A549 (cell line): ENCODE measurements around the gene TMED8. TPM values are rescaled to one million over a fixed set of nuclear protein-coding genes. Genes with fewer than 3 reads are reported as not detected.

Experiments
- ATAC-seq, 2 experiments: fragments of 200-7000 bp in 1 of 2; fragments of >200 bp in 1 of 2; cut with Nextera tagmentation in 1 of 2; cut with Tn5 transposase in 1 of 2; 3 replicates each; pipeline versions ENCODE4 v1.8.0 to v1.9.1; 2018 to 2020; ENCODE audit warnings: mild to moderate bottlenecking in 1 of 2, moderate library complexity in 1 of 2
- CTCF ChIA-PET: fragments of 300-600 bp; sonication (Branson Sonifier 250); formaldehyde crosslinking; extraction: SDS; loops from one replicate; lab custom pipeline; 2021; ENCODE audit warnings: antibody characterized with exemption, inconsistent platforms; lab: Yijun Ruan, JAX
- POLR2A ChIA-PET: fragments of 350-600 bp; formaldehyde crosslinking; extraction: SDS; loops from one replicate; lab custom pipeline; 2021; ENCODE audit warnings: antibody characterized with exemption, inconsistent platforms; lab: Yijun Ruan, JAX
- DNase-seq, 2 experiments: peaks; one replicate each; pipeline versions ENCODE4 v3.0.0 to v3.0.0-alpha.2; 2011 to 2016; ENCODE audit warnings: low read depth in 1 of 2, low spot score in 1 of 2
- FAIRE-seq: peaks from 2 replicates; lab custom pipeline; 2011; peaks lifted over from hg19 to GRCh38; lab: Jason Lieb, UNC
- H3K27ac ChIP-seq, 2 experiments: fragments of >200 bp; sonication (Bioruptor Twin); formaldehyde crosslinking; 3 replicates each; pipeline ENCODE4 v1.5.1; 2016 to 2017
- H3K4me1 ChIP-seq: fragments of >200 bp; sonication (Bioruptor Twin); formaldehyde crosslinking; 3 replicates; pipeline ENCODE4 v1.6.1; 2016
- H3K4me2 ChIP-seq: fragments of >200 bp; sonication (Bioruptor Twin); formaldehyde crosslinking; 3 replicates; pipeline ENCODE4 v1.6.1; 2016
- H3K4me3 ChIP-seq: fragments of >200 bp; sonication (Bioruptor Twin); formaldehyde crosslinking; 3 replicates; pipeline ENCODE4 v1.5.1; 2016
- H3K9me3 ChIP-seq: fragments of >200 bp; sonication (Bioruptor Twin); formaldehyde crosslinking; 3 replicates; pipeline ENCODE4 v1.6.1; 2016
- CBX2 ChIP-seq: fragments of 200-600 bp; sonication (generic); IDR thresholded peaks from 2 replicates; pipeline ENCODE4 v1.6.1; 2016; ENCODE audit warnings: low read depth, mild to moderate bottlenecking, borderline replicate concordance
- CEBPB ChIP-seq, 2 experiments: fragments of >200 bp in 1 of 2; sonication (Bioruptor Twin) in 1 of 2; formaldehyde crosslinking in 1 of 2; IDR thresholded peaks; 2 replicates each; pipeline ENCODE4 v1.6.1; 2012 to 2016
- CHD4 ChIP-seq: fragments of 200-600 bp; sonication (generic); IDR thresholded peaks from 2 replicates; pipeline ENCODE4 v1.6.1; 2016; ENCODE audit warnings: antibody characterized with exemption, mild to moderate bottlenecking, borderline replicate concordance
- E2F6 ChIP-seq: IDR thresholded peaks from 2 replicates; pipeline ENCODE4 v1.6.1; 2012; ENCODE audit warnings: low read depth, borderline replicate concordance
- EHF ChIP-seq: fragments of 250-450 bp; sonication (Bioruptor Pico); IDR thresholded peaks from 2 replicates; pipeline ENCODE4 v1.5.0; 2020; ENCODE audit warnings: mild to moderate bottlenecking
- EHMT2 ChIP-seq: fragments of 200-600 bp; sonication (generic); IDR thresholded peaks from 2 replicates; pipeline ENCODE4 v1.6.1; 2016; ENCODE audit warnings: antibody characterized with exemption, low read depth, mild to moderate bottlenecking, moderate library complexity
- ELK1 ChIP-seq: fragments of 150-350 bp; IDR thresholded peaks from 2 replicates; pipeline ENCODE4 v1.6.1; 2014; ENCODE audit warnings: low read depth, mild to moderate bottlenecking, low read length
- HES2 ChIP-seq: fragments of >200 bp; sonication (Bioruptor Twin); formaldehyde crosslinking; IDR thresholded peaks from 2 replicates; pipeline ENCODE4 v1.6.1; 2016
- HEYL ChIP-seq: fragments of 250-450 bp; sonication (Bioruptor Pico); IDR thresholded peaks from 2 replicates; pipeline ENCODE4 v1.8.0; 2021; ENCODE audit warnings: mild to moderate bottlenecking, moderate library complexity
- HOXA7 ChIP-seq: fragments of 250-450 bp; sonication (Bioruptor Pico); IDR thresholded peaks from 2 replicates; pipeline ENCODE4 v1.5.0; 2020; ENCODE audit warnings: mild to moderate bottlenecking, moderate library complexity
- HOXB13 ChIP-seq: fragments of 250-450 bp; sonication (Bioruptor Pico); IDR thresholded peaks from 2 replicates; pipeline ENCODE4 v1.5.0; 2020; ENCODE audit warnings: low read depth, mild to moderate bottlenecking, moderate library complexity
- JUN ChIP-seq, 2 experiments: fragments of >200 bp; sonication (Bioruptor Twin); formaldehyde crosslinking; IDR thresholded peaks; 2 replicates in 1 of 2; 3 replicates in 1 of 2; pipeline ENCODE4 v1.6.1; 2016 to 2017
- KDM1A ChIP-seq: fragments of 200-600 bp; sonication (generic); IDR thresholded peaks from 2 replicates; pipeline ENCODE4 v1.6.1; 2016; ENCODE audit warnings: low read depth, mild to moderate bottlenecking
- NPAS2 ChIP-seq: fragments of 250-450 bp; sonication (Bioruptor Pico); IDR thresholded peaks from 2 replicates; pipeline ENCODE4 v1.8.0; 2022; ENCODE audit warnings: mild to moderate bottlenecking, moderate library complexity, borderline replicate concordance
- PBX3 ChIP-seq: IDR thresholded peaks from 2 replicates; pipeline ENCODE4 v1.6.1; 2012
- POLR2A ChIP-seq: IDR thresholded peaks from 2 replicates; pipeline ENCODE4 v1.6.1; 2012; ENCODE audit warnings: mild to moderate bottlenecking, low read length
- POLR2AphosphoS2 ChIP-seq: conservative IDR thresholded peaks from 2 replicates; pipeline ENCODE4 v1.6.1; 2012; ENCODE audit warnings: low read length, improper control_type of control experiment, inconsistent platforms
- RCOR1 ChIP-seq: fragments of 150-350 bp; IDR thresholded peaks from 2 replicates; pipeline ENCODE4 v1.6.1; 2014; ENCODE audit warnings: antibody characterized with exemption, low read length, low read depth
- SMC3 ChIP-seq: fragments of >200 bp; sonication (Bioruptor Twin); formaldehyde crosslinking; IDR thresholded peaks from 3 replicates; pipeline ENCODE4 v1.6.1; 2018; ENCODE audit warnings: inconsistent platforms
- TFCP2L1 ChIP-seq: fragments of 250-450 bp; sonication (Bioruptor Pico); IDR thresholded peaks from 2 replicates; pipeline ENCODE4 v1.5.0; 2021; ENCODE audit warnings: mild to moderate bottlenecking
- USF2 ChIP-seq: fragments of 450-650 bp; IDR thresholded peaks from 2 replicates; pipeline ENCODE4 v1.6.1; 2014; ENCODE audit warnings: antibody characterized with exemption
- WGBS: methylation state at CpG from one replicate; pipeline ENCODE4 v1.1.6; 2017; ENCODE audit errors: missing lambda C conversion rate; 5-methylcytosine and 5-hydroxymethylcytosine counted together
- polyA plus RNA-seq, 4 experiments: library from polyadenylated mRNA; depleted of rRNA in 3 of 4; stranded (reverse); fragments of >200 nt; fragmentation: RNase III in 1 of 4; extraction: RNeasy Plus Mini Kit Qiagen cat#74134 plus additional on column Dnase treatment in 1 of 4; gene quantifications; 2 replicates in 3 of 4; 3 replicates in 1 of 4; pipeline ENCODE4 v1.2.3, GENCODE V29; 2011 to 2017

Gene TMED8
- polyA plus RNA-seq, 2 of the 4 experiments (the other 2 are of a cell fraction): 8.8 to 13.9 TPM

- Histone ChIP-seq H3K4me1 (no peaks in the 10 kb centered on the region), H3K4me2 (no peak overlapping the region), H3K27ac (no peak overlapping the region), H3K4me3 (no peak overlapping the region), H3K9me3 (no peaks in the 10 kb centered on the region)
- POLR2A ChIA-PET: no interaction called here
- no peak for TF ChIP-seq NPAS2 (CRISPR knock-in tag)
- TF ChIP-seq CHD4: no peak
- TF ChIP-seq HES2: no peak
- no peak for TF ChIP-seq KDM1A
- TF ChIP-seq CBX2: no peak
- no peak for TF ChIP-seq ELK1
- no peak for TF ChIP-seq PBX3
- no peak for TF ChIP-seq JUN (IDR thresholded peaks at IDR 0.05)
- FAIRE-seq: no peak
- CTCF ChIA-PET: interaction anchor here (0.6 to 1.5 kb wide), 4 partner anchors 9 to 103 kb away, joined by 3 to 5 read pairs (median 4); partner anchors contain the start of genes SAMD15 and TMED8
- 92% methylated on average over 4 of the region's 4 CpGs for WGBS
- no peak for ATAC-seq
- no peak for DNase-seq
These were observed 21.1 kb downstream of the TMED8 start for GRCh38 chr14:77355811-77356210.

- POLR2A ChIA-PET: no interaction called here
- 91% methylated on average over 5 of the region's 5 CpGs for WGBS
- no peak for FAIRE-seq
These were observed 23.3 kb downstream of the TMED8 start for GRCh38 chr14:77353469-77354141.

GRCh38 chr14:77347751-77348150 lies 29.1 kb downstream of the TMED8 start:
- ChIA-PET POLR2A (no interaction called here), CTCF (interaction anchor here (1.6 kb wide), 1 partner anchor 10 kb away, joined by 5 read pairs; no protein-coding TSS in a partner anchor)
- DNase-seq (no peak), ATAC-seq (no peak), FAIRE-seq (no peak)
- TF ChIP-seq EHMT2 (no peak), EHF (CRISPR knock-in tag) (no peak), HOXB13 (CRISPR knock-in tag) (no peak), RCOR1 (no peak), CBX2 (no peak), E2F6 (no peak), HOXA7 (no peak), POLR2A (no peak)
- WGBS: 91% methylated on average over 3 of the region's 3 CpGs
- Histone ChIP-seq H3K4me3 (no peak overlapping the region), H3K4me1 (no peaks in the 10 kb centered on the region), H3K4me2 (no peak overlapping the region), H3K27ac (no peak overlapping the region), H3K9me3 (no peaks in the 10 kb centered on the region)

More at GRCh38 chr14:77353469-77354141, 23.3 kb downstream of the TMED8 start:
- Histone ChIP-seq H3K4me3 (no peak overlapping the region), H3K27ac (no peak overlapping the region), H3K9me3 (no peaks in the 10 kb centered on the region), H3K4me2 (no peak overlapping the region), H3K4me1 (no peaks in the 10 kb centered on the region)
- CTCF ChIA-PET: interaction anchor here (0.5 to 1.0 kb wide), 2 partner anchors 12 to 271 kb away, joined by 3 read pairs; no protein-coding TSS in a partner anchor
- ATAC-seq (no peak), DNase-seq (no peak)
- TF ChIP-seq SMC3 (no peak), CEBPB (IDR thresholded peaks at IDR 0.05) (no peak), POLR2AphosphoS2 (no peak), USF2 (no peak), HEYL (CRISPR knock-in tag) (no peak), TFCP2L1 (no peak)
- TF ChIP-seq, all 56 proteins: peak for 0
